HG03571 (cell line): Measurements from ENCODE around the gene ISYNA1.

Experiments used
- ATAC-seq: cut with Tn5 transposase; IDR thresholded peaks from one replicate; pipeline ENCODE4 v1.9.1; 2021; ENCODE audit not compliant: unreplicated experiment

Gene ISYNA1

DNA sequence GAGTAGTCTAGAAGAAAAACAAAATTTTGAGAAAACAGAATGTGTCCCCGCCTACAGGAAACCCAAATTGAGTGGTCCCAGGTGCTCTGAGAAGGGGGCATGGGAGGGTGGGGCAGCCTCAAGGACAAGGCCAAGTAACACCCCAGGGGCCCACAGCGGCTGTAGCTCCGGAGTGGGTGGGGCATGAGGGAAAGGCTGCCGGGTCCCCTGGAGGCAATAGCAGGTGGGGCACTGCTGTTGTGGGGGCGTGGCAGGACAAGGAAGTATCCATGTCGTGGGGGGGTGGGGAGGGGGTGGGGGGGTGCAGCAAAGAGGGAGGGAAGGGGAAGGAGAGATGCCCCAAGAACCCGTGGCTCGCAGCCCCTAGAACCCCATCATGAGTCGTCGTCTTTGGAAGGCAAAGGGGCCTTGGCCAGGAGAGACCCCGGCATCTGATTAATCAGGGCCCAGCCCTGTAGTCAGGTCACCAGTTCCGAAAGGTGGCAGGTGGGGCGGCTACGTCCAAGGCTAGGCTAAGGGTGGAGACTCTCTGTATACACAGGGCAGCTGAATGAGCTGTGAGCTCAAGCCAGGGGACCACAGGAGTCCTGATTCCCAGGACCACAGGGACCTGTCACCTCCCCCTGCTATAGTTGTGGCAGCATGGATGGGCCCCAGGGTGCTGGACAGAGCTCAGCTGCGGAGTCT, 7.5 kb upstream of the ISYNA1 start:
- ATAC-seq = no peak

- ATAC-seq = no peak
Measured at GRCh38 chr19:18444513-18444912, 6.6 kb upstream of the ISYNA1 start.

DNA sequence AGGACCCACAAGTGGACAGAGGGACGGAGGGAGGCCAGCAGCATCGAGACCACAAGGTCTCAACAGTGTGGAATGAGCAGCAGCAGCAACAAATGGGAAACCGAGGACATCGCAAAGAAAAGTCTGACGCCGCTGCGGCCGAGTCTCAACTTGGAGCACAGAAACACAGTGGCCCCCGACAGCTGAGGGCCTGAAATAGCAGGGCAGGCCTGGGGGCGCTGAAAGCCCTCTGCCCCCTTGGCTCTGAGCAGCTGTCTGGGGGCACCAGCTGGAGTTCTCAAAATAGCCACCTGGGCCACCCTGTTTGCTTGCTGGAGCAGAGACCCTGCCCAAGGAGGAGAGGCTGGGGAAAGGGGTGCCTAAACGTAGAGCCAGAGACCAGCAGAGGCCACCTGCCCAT, 5.9 kb upstream of the ISYNA1 start:
- ATAC-seq = no peak

DNA sequence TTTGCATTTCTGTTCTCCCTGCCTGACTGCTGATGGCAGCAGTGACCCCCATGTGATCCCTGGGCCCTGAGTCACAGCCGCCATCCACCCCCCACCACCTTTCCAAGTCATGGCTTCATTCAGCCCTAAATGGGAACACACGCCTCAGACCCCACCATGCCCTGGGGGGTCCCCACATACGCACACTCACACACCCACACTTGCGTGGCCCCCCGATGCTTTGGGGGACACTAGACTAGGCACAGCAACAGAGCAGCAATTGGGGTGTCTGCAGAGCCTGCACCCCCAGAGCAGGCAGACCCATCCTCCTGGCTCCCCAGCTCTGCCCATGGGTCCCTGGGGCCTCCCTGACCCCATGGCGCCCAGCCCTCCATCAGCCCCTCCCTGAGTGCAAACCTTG, 5.5 kb upstream of the ISYNA1 start:
- no peak for ATAC-seq

DNA sequence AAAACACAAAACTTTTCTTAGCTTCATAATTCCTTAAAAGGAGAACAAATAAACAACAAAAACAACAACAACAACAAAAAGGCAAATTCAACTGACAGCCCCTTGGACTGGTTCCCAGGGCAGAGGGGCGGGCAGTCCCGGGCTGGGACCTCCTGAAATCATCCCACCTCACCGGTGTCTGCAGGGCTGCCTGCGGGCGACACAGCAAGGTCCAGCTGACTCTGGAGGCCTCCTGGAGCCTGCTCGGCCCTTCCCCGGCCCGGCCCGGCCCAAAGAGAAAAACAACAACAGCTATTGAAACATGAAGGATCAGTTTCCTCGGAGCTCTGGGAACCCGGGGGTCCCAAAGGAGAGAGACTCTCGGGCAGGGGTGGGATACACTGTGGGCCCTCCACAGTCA, 5.0 kb upstream of the ISYNA1 start:
- ATAC-seq = no peak

DNA sequence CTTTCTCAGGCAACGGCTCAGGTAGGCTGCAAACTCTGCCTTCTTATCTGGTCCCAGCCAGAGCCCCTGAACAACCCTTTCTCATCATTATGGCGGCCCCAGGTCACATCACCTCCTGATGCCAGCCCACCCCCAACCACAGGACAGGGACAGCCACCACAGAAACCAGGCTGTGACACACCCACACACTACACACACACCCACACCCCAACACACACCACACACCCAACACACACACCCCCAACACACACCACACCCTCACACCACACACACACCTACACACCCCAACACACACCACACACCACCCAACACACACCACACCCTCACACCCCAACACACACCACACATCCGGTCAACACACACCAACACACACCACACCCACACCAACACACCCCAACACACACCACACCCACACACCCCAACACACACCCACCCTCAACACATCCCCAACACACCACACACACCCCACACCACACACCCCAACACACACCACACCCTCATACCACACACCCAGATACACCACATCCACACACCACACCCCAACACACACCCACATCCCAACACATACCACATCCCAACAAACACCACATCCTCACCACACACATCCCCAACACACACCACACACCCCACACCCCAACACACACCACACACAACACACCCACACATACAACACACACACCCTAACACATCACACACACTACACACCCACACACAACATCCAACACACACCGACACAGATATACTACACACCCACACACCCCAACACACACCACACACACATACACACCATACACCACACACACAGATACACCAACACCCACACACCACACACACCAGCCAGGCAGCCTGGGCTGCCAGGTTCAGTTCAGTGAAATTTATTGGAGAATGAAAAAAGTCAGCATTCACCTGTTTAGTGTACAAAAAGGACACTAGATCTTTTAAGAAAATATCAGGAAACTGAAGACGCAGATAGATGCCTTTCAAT, 4.2 kb upstream of the ISYNA1 start:
- no peak for ATAC-seq

DNA sequence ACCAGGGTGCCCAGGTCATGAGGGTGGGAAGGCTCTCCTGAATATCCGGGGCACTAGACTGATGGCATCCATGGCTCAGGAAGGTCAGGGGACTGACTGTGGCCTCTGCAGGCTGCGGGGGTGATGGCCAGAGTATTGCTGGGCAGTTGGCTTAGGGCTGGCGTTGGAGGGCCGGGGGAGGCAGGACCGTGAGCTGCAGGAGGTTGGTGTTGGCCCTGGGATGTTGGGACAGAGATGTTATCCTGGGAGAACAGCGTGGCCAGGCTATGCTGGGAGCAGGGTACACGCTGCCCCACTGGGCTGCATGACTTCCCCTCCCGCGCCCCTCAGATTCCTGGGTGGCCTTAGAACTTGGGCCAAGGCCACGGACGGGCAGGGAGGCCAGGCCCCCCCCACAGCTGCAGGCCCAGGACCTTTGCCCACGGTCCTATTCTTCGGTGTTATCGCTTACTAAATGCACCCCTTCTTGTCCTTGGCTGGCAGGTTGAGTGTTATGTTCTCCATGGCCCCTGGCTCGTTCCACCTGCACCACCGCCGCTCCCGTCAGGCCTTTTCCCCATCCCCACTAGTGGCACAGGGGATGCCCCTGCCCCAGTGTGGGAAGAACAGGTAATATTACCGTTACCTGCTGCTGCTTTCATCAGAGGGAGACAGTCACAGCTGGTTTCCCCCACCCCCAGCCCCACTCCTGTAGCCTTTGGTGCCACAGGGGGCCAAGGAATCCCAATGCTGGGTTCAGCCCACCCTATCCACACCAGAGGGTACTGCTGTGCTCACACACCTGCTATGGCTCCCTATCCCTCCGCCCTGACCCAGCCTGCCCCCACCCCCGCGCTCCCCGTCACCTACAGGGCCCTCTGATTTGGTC, 3.2 kb upstream of the ISYNA1 start:
- ATAC-seq = no peak

DNA sequence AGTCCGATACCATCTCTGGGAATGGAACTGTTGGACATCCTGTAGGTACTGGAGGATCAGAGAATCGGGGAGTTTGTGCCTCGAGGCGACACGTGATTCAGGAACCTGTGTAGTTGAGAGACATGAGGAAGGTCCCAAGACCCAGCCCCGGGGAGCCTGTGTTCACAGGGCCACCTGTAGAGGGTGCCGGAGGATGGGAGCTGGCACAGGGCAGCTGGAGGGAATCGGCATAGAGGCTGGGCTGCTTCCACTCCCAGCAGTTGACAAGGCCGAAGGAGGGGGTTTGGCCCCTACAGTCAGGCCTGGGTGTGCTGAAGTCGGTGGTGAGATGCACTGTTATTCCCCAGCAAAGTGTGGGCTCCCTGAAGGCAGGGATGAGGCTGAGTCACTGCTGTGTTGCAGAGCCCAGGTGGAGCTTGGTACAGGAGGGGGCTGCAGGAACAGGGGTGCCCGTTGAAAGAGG, 2.5 kb upstream of the ISYNA1 start:
- ATAC-seq = no peak

DNA sequence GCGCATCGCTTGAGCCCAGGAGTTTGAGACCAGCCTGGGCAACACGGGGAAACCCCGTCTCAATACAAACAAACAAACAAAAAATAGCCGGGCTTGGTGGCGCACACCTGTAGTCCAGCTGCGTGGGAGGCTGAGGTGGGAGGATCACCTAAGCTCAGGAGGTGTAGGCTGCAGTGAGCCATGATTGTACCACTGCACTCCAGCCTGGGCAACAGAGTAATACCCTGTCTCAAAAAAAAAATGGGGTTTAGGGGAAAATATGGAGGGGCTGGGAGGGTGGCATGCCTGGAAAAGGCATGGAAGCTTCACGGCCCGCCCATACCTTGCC, 1.9 kb upstream of the ISYNA1 start:
- ATAC-seq = no peak

DNA sequence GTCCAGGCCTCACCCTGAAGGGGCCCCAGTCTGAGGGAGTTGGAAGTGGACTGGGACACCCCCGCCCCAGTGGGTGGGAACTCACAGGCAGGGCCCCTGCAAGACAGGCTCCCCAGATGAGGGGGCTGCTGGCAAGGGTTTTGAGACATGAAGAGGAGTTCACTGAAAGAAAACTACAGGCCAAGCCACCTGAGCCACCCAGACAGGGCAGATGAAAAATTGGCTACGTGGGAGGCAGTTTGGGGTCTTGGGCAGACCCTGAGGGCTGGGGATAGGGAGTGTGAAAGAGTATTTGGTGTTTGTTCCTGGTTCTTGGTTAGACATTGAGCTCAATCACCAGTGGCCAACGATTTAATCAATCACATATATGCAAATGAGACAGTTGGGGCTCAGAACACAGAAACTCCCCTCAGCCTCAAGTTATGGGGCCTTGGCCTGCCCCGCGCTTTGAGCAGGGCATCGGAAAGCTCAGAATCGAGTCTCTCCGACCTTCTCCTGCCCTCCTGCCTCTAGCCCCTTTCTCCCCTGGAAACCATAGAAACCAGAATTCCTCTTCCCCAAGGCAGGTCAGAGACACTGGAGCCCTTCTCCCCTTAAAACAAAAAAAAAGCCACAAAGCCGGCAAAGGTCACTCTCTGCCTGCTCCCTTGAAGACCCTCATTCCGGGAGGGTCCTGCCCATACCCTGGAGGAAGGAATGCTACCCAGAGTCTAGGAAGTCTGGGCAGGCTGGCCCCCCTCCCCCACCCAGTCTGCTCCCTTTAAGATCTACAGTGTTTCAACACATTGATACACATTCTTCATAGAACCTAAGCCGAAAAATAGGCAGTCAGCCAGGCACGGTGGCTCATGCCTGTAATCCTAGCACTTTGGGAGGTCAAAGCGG, 1.3 kb upstream of the ISYNA1 start:
- no peak for ATAC-seq

GRCh38 chr19:18438331-18439024, 545 bp upstream of the ISYNA1 start:
- no peak for ATAC-seq

GRCh38 chr19:18436671-18437490, 1.1 kb downstream of the ISYNA1 start:
- no peak for ATAC-seq

- no peak for ATAC-seq
Measured at GRCh38 chr19:18435842-18436670, 1.9 kb downstream of the ISYNA1 start.

- ATAC-seq = no peak
Measured at GRCh38 chr19:18435178-18435841, 2.6 kb downstream of the ISYNA1 start.

DNA sequence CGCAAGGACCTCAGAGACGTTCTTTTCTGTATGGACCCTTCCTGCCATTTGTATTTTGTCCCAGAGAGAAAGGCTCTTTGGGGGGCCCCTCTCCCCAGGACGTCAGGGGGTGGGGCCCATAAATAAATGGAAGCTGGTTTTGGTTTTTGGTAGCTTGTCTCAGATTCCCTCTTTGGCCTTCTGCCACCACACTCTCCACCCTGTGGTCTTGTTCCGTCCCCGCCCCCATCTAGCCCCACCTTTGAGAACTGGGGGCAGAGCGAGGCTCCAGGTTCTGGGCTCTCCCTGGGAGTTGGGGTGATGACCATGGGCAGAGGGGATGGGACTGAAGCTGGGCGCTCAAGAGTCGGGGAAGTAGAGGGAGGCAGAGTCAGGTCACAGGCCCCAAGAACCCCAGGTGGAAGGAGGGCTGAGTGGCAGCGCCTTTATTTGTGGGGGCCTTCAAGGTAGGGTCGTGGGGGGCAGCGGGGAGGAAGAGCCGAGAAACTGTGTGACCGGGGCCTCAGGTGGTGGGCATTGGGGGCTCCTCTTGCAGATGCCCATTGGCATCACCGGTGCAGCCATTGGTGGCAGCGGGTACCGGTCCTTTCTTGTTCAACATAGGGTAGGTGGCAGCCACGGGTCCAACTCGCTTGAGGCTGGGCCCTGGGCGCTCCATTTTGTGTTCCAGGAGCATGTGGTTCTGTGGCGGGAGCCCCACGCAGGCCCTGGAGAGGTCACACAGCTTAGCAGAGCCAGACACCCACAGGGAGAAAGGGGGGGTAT, 3.3 kb downstream of the ISYNA1 start:
- ATAC-seq = no peak

DNA sequence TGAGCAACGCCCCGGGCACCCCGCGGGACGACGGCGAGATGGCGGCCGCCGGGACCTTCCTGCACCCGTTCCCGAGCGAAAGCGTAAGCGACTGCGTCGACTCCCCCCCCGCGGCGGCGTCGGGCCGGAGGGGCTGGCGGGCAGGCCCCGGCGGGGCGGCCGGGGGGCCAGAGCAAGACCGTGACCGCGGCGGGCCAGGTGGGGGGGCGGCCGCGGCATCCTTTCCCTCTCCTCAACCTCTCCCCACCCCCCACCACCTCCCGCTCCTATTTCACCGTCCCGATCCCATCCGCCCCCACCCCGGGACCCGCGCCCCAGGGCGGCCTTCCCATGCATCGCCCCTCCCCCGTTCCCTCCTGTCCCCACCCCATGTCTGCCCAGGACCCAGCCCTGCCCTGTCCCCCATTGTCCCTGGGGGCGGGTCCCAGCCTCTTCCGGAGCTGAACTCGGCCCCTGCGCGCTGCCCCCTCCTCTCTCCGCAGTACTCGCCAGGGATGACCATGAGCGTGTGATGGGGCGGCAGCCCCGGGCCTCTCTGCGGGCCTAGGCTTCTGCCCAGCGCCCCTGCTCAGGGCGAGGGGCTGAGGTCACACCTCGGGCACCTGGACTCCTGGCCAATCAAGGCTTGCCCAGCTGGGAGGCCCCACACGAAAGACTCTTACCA, 4.1 kb downstream of the ISYNA1 start:
- ATAC-seq = no peak
